Mesenchymal stem cell (in vitro differentiated cells and primary cell): ENCODE results near the gene SPRED3.
A peak's percentile ranks its signal among the peaks of the same experiment; 100 is the strongest.

Experiments used
- DNase-seq: peaks from one replicate; pipeline ENCODE4 v3.0.0-alpha.2; 2013
- H2AFZ ChIP-seq: one replicate; pipeline ENCODE4 v1.6.1; 2013; ENCODE audit warnings: low read depth, mild to moderate bottlenecking, control low read depth, inconsistent platforms, low read length, moderate library complexity
- H2AK5ac ChIP-seq: 2 replicates; pipeline ENCODE4 v1.6.1; 2013; ENCODE audit warnings: low read length, moderate library complexity, mild to moderate bottlenecking, inconsistent platforms; ENCODE audit not compliant: severe bottlenecking
- H2BK120ac ChIP-seq: one replicate; pipeline ENCODE4 v1.6.1; 2013; ENCODE audit warnings: low read depth, mild to moderate bottlenecking, inconsistent platforms, low read length, moderate library complexity
- H2BK12ac ChIP-seq, 2 experiments: one replicate each; pipeline ENCODE4 v1.6.1; 2013; ENCODE audit warnings: inconsistent platforms in 2 of 2, low read length in 2 of 2, mild to moderate bottlenecking in 2 of 2, moderate library complexity in 2 of 2, control low read depth in 1 of 2
- H2BK15ac ChIP-seq: one replicate; pipeline ENCODE4 v1.6.1; 2013; ENCODE audit warnings: mild to moderate bottlenecking, low read depth, inconsistent platforms; ENCODE audit not compliant: poor library complexity, severe bottlenecking
- H2BK5ac ChIP-seq: 2 replicates; pipeline ENCODE4 v1.6.1; 2013; ENCODE audit warnings: low read depth, mild to moderate bottlenecking, low read length, control low read depth, inconsistent platforms; ENCODE audit not compliant: poor library complexity, severe bottlenecking
- H3K14ac ChIP-seq, 2 experiments: one replicate each; pipeline ENCODE4 v1.6.1; 2013; ENCODE audit warnings: inconsistent platforms in 2 of 2, low read length in 2 of 2, control low read depth in 1 of 2, mild to moderate bottlenecking in 1 of 2, moderate library complexity in 1 of 2
- H3K18ac ChIP-seq, 2 experiments: one replicate each; pipeline ENCODE4 v1.6.1; 2013; ENCODE audit warnings: inconsistent platforms in 2 of 2, low read length in 2 of 2, control low read depth in 1 of 2, low read depth in 1 of 2, mild to moderate bottlenecking in 1 of 2
- H3K23ac ChIP-seq, 2 experiments: one replicate each; pipeline ENCODE4 v1.6.1; 2013; ENCODE audit warnings: inconsistent platforms in 2 of 2, low read length in 2 of 2, mild to moderate bottlenecking in 2 of 2, moderate library complexity in 2 of 2, control low read depth in 1 of 2
- H3K27ac ChIP-seq: 2 replicates; pipeline ENCODE4 v1.5.1; 2013; ENCODE audit warnings: mild to moderate bottlenecking, moderate library complexity, low read length, control low read depth, inconsistent platforms; ENCODE audit not compliant: poor library complexity, severe bottlenecking
- H3K27me3 ChIP-seq, 2 experiments: 2 replicates each; pipeline versions ENCODE4 v1.6.1 to v1.7.0; 2013; ENCODE audit warnings: low read length in 2 of 2, mild to moderate bottlenecking in 2 of 2, moderate library complexity in 2 of 2, control low read depth in 1 of 2, inconsistent platforms in 1 of 2; ENCODE audit not compliant: control insufficient read depth in 1 of 2, insufficient read depth in 1 of 2
- H3K36me3 ChIP-seq, 2 experiments: 2 replicates each; pipeline versions ENCODE4 v1.6.1 to v1.7.0; 2013; ENCODE audit warnings: low read length in 2 of 2, control low read depth in 1 of 2, inconsistent platforms in 1 of 2, low read depth in 1 of 2, mild to moderate bottlenecking in 1 of 2; ENCODE audit not compliant: insufficient read depth in 2 of 2, control insufficient read depth in 1 of 2
- H3K4ac ChIP-seq, 2 experiments: one replicate each; pipeline ENCODE4 v1.6.1; 2013; ENCODE audit warnings: inconsistent platforms in 2 of 2, low read length in 2 of 2, mild to moderate bottlenecking in 2 of 2, moderate library complexity in 2 of 2, control low read depth in 1 of 2, low read depth in 1 of 2
- H3K4me1 ChIP-seq: 2 replicates; pipeline ENCODE4 v1.6.1; 2013; ENCODE audit warnings: low read depth, low read length, control low read depth; ENCODE audit not compliant: control insufficient read depth, insufficient read depth
- H3K4me2 ChIP-seq: 2 replicates; pipeline ENCODE4 v1.6.1; 2013; ENCODE audit warnings: low read length, mild to moderate bottlenecking, inconsistent platforms; ENCODE audit not compliant: poor library complexity, severe bottlenecking
- H3K4me3 ChIP-seq, 2 experiments: 2 replicates each; pipeline versions ENCODE4 v1.5.1 to v1.7.0; 2013; ENCODE audit warnings: low read length in 2 of 2, mild to moderate bottlenecking in 2 of 2, control low read depth in 1 of 2, low read depth in 1 of 2; ENCODE audit not compliant: insufficient read depth in 1 of 2
- H3K79me1 ChIP-seq: replicated peaks from 2 replicates; pipeline ENCODE4 v1.6.1; 2013; ENCODE audit warnings: mild to moderate bottlenecking, control low read depth, low read length, inconsistent platforms; ENCODE audit not compliant: poor library complexity, severe bottlenecking
- H3K9ac ChIP-seq: 2 replicates; pipeline ENCODE4 v1.7.0; 2013; ENCODE audit warnings: mild to moderate bottlenecking, low read length, moderate library complexity
- H3K9me3 ChIP-seq: 2 replicates; pipeline ENCODE4 v1.7.0; 2013; ENCODE audit warnings: mild to moderate bottlenecking, low read length; ENCODE audit not compliant: control insufficient read depth
- H4K8ac ChIP-seq: one replicate; pipeline ENCODE4 v1.6.1; 2013; ENCODE audit warnings: inconsistent platforms, mild to moderate bottlenecking, low read length, moderate library complexity
- H4K91ac ChIP-seq: one replicate; pipeline ENCODE4 v1.6.1; 2013; ENCODE audit warnings: mild to moderate bottlenecking, low read length, inconsistent platforms
- WGBS: methylation state at CpG from one replicate; pipeline ENCODE4 v1.1.7; 2013; ENCODE audit warnings: mixed read lengths; 5-methylcytosine and 5-hydroxymethylcytosine counted together

The SPRED3 gene

DNA sequence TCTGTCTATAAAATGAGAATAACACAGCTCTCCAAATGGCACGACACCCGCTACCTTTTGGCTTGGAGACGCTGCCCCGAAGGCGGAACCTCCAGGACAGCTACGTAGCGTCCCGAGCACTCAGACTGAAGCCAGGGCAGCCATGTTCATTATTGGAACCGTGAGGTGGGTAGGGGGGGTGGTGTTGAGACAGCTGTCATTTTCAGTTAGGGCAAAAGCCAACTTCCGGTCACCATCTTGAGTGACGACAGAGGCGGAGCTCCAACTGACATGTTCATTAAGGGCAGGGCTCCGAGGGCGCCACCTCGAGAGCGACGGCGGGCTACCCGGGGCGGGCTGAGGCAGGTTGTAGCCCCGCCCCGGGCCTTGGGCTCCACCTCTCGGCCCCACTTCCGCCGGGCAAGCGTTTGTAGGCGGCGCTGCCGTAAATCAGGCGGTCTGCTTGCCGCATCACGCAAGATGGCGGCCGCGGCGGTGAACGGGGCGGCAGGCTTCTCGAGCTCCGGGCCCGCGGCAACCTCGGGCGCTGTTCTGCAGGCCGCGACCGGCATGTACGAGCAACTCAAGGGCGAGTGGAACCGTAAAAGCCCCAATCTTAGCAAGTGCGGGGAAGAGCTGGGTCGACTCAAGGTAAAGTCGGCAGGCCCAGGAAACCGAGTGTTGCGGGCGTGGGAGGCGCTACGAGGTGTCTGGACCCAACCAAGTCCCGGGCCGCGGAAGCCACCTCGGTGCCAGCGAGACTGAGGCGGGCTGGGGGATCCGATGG is 14.0 kb upstream of the SPRED3 start, which contains the start of gene PSMD8:
Gene PSMD8, plus strand, starts transcription at position 240 of the 766 bp plus-strand sequence. Its CDS starts 31 bp downstream, at position 271.
- Histone ChIP-seq H2BK120ac (no peak within 1 kb of the TSS), H3K18ac (peak within 1 kb of the TSS; percentile 65 to 95), H3K4me2 (peak within 1 kb of the TSS; percentile 88), H3K36me3 (peaks cover 25 to 28% of the 10 kb centered on the region in 2 experiments), H2AFZ (peak within 1 kb of the TSS; percentile 87), H3K27me3 (peaks cover 8 to 20% of the 10 kb centered on the region in 2 experiments), H2BK5ac (peak within 1 kb of the TSS; percentile 69), H3K9ac (peak within 1 kb of the TSS; percentile 99), H3K4ac (peak within 1 kb of the TSS; percentile 93 to 96), H3K4me3 (peak within 1 kb of the TSS; percentile 87 to 97), H3K9me3 (no peaks in the 10 kb centered on the region), H4K8ac (peak within 1 kb of the TSS; percentile 92), H2AK5ac (no peak within 1 kb of the TSS), H4K91ac (peak within 1 kb of the TSS; percentile 73), H3K27ac (peak within 1 kb of the TSS; percentile 91), H2BK12ac (no peak within 1 kb of the TSS), H3K4me1 (peaks cover 9% of the 10 kb centered on the region), H3K79me1 (peaks cover 6% of the 10 kb centered on the region), H3K14ac (peak within 1 kb of the TSS in 1 of 2 experiments; percentile 45), H2BK15ac (peak within 1 kb of the TSS; percentile 15), H3K23ac (no peak within 1 kb of the TSS)
- DNase-seq: peak; percentile 98
- under 1% methylated on average over 65 of the region's 65 CpGs for WGBS

DNA sequence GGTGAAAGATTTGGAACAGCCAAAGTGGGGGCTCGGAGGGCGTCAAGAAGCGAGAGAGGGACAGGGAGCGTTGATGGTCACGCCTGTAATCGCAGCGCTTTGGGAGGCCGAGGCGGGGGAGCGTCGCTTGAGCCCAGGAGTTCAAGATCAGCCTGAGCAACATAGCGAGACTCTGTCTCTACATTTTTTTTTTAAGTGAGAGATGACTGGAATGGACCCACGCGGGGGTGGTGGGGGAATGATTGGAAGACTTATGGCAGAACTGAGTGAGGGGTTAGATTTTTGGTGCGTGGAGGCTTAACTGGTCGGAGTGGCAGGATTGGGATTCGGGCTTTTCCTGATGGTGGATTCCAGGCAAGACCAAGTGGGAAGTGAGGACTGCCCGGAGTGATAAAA is 13.4 kb upstream of the SPRED3 start:
- peaks cover 3 to 17% of the 10 kb centered on the region in 2 experiments for H3K27me3 ChIP-seq
- no peak overlapping the region for H3K23ac ChIP-seq
- H3K4me1 ChIP-seq: peaks cover 9% of the 10 kb centered on the region
- no peak overlapping the region for H2BK5ac ChIP-seq
- peak overlapping the region; percentile 54 for H2AFZ ChIP-seq
- peak overlapping the region; percentile 8 for H4K91ac ChIP-seq
- no peak overlapping the region for H2BK12ac ChIP-seq
- WGBS: 1% methylated on average over 18 of the region's 18 CpGs
- H3K14ac ChIP-seq: peak overlapping the region in 1 of 2 experiments; percentile 45
- no peak for DNase-seq
- peak overlapping the region; percentile 26 to 95 for H3K18ac ChIP-seq
- no peak overlapping the region for H2BK120ac ChIP-seq
- H3K27ac ChIP-seq: peak overlapping the region; percentile 91
- peak overlapping the region; percentile 89 for H4K8ac ChIP-seq
- H3K9ac ChIP-seq: peak overlapping the region; percentile 99
- peaks cover 9% of the 10 kb centered on the region for H3K79me1 ChIP-seq
- peak overlapping the region; percentile 80 for H3K4me2 ChIP-seq
- no peaks in the 10 kb centered on the region for H3K9me3 ChIP-seq
- peak overlapping the region; percentile 15 for H2BK15ac ChIP-seq
- no peak overlapping the region for H2AK5ac ChIP-seq
- H3K36me3 ChIP-seq: peaks cover 29 to 33% of the 10 kb centered on the region in 2 experiments
- H3K4ac ChIP-seq: peak overlapping the region; percentile 6 to 96
- H3K4me3 ChIP-seq: peak overlapping the region; percentile 87 to 97

DNA sequence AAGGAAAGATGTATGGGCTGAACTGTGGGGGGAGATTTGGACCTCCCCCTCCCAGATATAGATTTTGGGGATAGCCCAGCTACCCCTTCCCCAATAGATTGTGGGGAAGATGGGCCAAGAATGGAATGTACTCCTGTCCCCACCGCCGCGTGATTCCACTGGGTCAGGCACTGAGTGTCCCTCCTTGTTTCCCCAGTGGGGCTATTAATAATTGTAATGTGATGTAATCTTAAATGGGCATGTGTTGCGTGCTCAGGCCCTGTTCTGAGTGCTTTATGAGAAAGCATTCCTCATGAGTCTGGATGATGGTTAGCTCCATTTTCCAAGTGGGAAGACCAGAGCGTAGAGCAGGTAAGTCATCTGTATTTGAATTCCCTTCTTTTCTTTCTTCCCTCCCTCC is 12.7 kb upstream of the SPRED3 start:
- Histone ChIP-seq H4K91ac (no peak overlapping the region), H2AK5ac (peak overlapping the region; percentile 21), H3K9ac (peak overlapping the region; percentile 99), H2AFZ (no peak overlapping the region), H3K27ac (peak overlapping the region; percentile 91), H3K23ac (no peak overlapping the region), H3K79me1 (peaks cover 12% of the 10 kb centered on the region), H3K14ac (no peak overlapping the region), H2BK5ac (no peak overlapping the region), H3K27me3 (peaks cover 0 to 10% of the 10 kb centered on the region in 2 experiments), H3K36me3 (peaks cover 36 to 40% of the 10 kb centered on the region in 2 experiments), H3K4me1 (peaks cover 9% of the 10 kb centered on the region), H2BK120ac (no peak overlapping the region), H2BK12ac (peak overlapping the region in 1 of 2 experiments; percentile 48), H3K18ac (peak overlapping the region in 1 of 2 experiments; percentile 21), H3K4ac (peak overlapping the region in 1 of 2 experiments; percentile 20), H3K4me3 (peak overlapping the region in 1 of 2 experiments; percentile 97), H4K8ac (no peak overlapping the region), H3K4me2 (peak overlapping the region; percentile 80), H3K9me3 (no peaks in the 10 kb centered on the region), H2BK15ac (no peak overlapping the region)
- 63% methylated on average over 5 of the region's 5 CpGs for WGBS
- peak; percentile 73 for DNase-seq

DNA sequence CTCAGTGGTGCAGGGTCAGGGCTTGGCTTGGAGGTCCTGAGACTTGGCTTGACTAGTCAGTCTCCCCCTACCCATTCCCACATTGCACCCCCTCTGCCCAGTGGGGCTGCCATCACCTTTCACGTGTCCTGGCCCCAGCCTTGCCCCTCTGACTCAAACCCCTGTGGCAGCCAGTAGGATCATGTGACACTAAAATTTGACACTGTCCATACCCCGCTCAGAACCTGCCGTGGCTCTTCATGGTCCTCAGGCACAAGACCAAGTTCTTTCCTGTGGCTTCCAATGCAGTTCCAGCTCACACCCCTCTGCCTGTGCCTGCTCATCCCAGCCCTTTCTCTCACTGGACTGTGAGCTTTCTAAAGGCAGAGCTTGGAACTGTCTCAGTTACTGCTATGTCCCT is 11.9 kb upstream of the SPRED3 start:
- Histone ChIP-seq H3K36me3 (peaks cover 44 to 48% of the 10 kb centered on the region in 2 experiments), H3K9me3 (no peaks in the 10 kb centered on the region), H3K4ac (no peak overlapping the region), H3K4me1 (peaks cover 9% of the 10 kb centered on the region), H3K4me3 (peak overlapping the region in 1 of 2 experiments; percentile 97), H2AK5ac (no peak overlapping the region), H3K79me1 (peaks cover 20% of the 10 kb centered on the region), H3K4me2 (no peak overlapping the region), H2BK12ac (no peak overlapping the region), H2AFZ (no peak overlapping the region), H3K9ac (peak overlapping the region; percentile 99), H2BK15ac (no peak overlapping the region), H3K27me3 (peaks cover 0 to 5% of the 10 kb centered on the region in 2 experiments), H4K91ac (no peak overlapping the region), H3K27ac (no peak overlapping the region), H2BK5ac (no peak overlapping the region), H3K18ac (no peak overlapping the region), H3K14ac (no peak overlapping the region), H4K8ac (no peak overlapping the region), H2BK120ac (no peak overlapping the region), H3K23ac (peak overlapping the region in 1 of 2 experiments; percentile 48)
- DNase-seq: no peak
- WGBS: 87% methylated on average over 3 of the region's 3 CpGs
